ENCODE measurements around the gene ITIH1. TPM values are rescaled to one million over a fixed set of nuclear protein-coding genes. Genes with fewer than 3 reads are reported as not detected.

The ITIH1 gene
- total RNA-seq, 1 donor from 2014 or later = not detected

DNA sequence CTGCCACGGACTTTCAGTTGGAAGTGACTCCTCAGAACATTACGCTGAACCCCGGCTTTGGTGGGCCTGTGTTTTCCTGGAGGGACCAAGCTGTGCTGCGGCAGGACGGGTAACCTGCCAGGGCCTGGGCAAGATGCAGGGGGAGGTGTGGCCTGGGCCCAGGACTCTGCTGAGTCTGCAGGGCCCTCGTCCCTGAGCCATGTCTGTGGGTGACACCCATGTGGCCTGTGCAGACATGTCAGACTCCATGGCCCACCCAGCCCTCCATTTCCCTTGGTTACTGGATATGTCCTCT is 12.3 kb downstream of the ITIH1 start:
- Histone ChIP-seq H3K9ac (ENCODE audit: low read length) (no peak overlapping the region), H3K27me3 (ENCODE audit: insufficient read depth, low read length) (no peaks in the 10 kb centered on the region), H3K4me2 (ENCODE audit: low read length) (no peak overlapping the region), H4K20me1 (ENCODE audit: insufficient read depth, low read length) (no peaks in the 10 kb centered on the region), H2AFZ (ENCODE audit: low read depth, low read length) (no peak overlapping the region), H3K4me1 (ENCODE audit: insufficient read depth, low read length) (no peaks in the 10 kb centered on the region), H3K79me2 (ENCODE audit: insufficient read depth, low read length) (no peaks in the 10 kb centered on the region), H3K4me3 (ENCODE audit: insufficient read depth, low read depth, low read length) (no peak overlapping the region), H3K36me3 (ENCODE audit: insufficient read depth, low read length) (no peaks in the 10 kb centered on the region), H3K27ac (ENCODE audit: low read depth, low read length) (no peak overlapping the region), H3K9me3 (ENCODE audit: insufficient read depth, low read depth, low read length) (no peaks in the 10 kb centered on the region)
- Mint-ChIP-seq H3K4me1 (ENCODE audit: low read depth, unreplicated experiment) (peaks cover 3% of the 10 kb centered on the region), H3K9me3 (ENCODE audit: unreplicated experiment) (peaks cover 2% of the 10 kb centered on the region), H3K36me3 (ENCODE audit: low read depth, unreplicated experiment) (no peaks in the 10 kb centered on the region), H3K27ac (ENCODE audit: unreplicated experiment) (no peak overlapping the region), H3K27me3 (ENCODE audit: low read depth, unreplicated experiment) (peaks cover 39% of the 10 kb centered on the region), H3K4me3 (ENCODE audit: unreplicated experiment) (no peak overlapping the region)
- FAIRE-seq = no peak
- DNase-seq (ENCODE audit: low read depth) = no peak
- TF ChIP-seq, protein P1, sequence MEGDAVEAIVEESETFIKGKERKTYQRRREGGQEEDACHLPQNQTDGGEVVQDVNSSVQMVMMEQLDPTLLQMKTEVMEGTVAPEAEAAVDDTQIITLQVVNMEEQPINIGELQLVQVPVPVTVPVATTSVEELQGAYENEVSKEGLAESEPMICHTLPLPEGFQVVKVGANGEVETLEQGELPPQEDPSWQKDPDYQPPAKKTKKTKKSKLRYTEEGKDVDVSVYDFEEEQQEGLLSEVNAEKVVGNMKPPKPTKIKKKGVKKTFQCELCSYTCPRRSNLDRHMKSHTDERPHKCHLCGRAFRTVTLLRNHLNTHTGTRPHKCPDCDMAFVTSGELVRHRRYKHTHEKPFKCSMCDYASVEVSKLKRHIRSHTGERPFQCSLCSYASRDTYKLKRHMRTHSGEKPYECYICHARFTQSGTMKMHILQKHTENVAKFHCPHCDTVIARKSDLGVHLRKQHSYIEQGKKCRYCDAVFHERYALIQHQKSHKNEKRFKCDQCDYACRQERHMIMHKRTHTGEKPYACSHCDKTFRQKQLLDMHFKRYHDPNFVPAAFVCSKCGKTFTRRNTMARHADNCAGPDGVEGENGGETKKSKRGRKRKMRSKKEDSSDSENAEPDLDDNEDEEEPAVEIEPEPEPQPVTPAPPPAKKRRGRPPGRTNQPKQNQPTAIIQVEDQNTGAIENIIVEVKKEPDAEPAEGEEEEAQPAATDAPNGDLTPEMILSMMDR (IDR thresholded peaks at IDR 0.05; ENCODE audit: insufficient read depth, low read depth, low read length) = no peak
- no peak for TF ChIP-seq EZH2 (IDR thresholded peaks at IDR 0.05; ENCODE audit: insufficient read depth, low read length)

DNA sequence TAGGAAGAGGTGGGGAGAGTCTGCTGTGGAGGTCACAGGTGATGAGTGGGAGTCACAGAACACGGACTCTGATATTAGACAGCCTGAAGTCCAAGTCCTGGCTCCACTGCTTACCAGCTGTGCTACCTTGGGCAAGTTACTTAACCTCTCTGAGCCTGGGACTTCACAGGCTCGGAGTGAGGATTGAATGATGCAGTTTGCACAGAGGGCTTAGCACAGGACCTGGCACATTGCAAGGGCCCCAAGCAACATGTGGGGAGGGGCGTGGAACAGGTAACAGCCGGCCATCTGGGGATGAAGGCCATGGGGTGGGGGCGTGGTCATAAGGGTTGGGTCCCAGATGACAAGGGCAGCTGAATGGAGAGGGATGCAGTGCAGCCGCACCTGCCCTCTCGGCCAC is 12.9 kb downstream of the ITIH1 start:
- Histone ChIP-seq H3K9ac (ENCODE audit: low read length) (no peak overlapping the region), H3K27me3 (ENCODE audit: insufficient read depth, low read length) (no peaks in the 10 kb centered on the region), H2AFZ (ENCODE audit: low read depth, low read length) (no peak overlapping the region), H3K27ac (ENCODE audit: low read depth, low read length) (no peak overlapping the region), H3K4me2 (ENCODE audit: low read length) (no peak overlapping the region), H3K36me3 (ENCODE audit: insufficient read depth, low read length) (no peaks in the 10 kb centered on the region), H3K4me1 (ENCODE audit: insufficient read depth, low read length) (no peaks in the 10 kb centered on the region), H3K79me2 (ENCODE audit: insufficient read depth, low read length) (no peaks in the 10 kb centered on the region), H3K9me3 (ENCODE audit: insufficient read depth, low read depth, low read length) (no peaks in the 10 kb centered on the region), H3K4me3 (ENCODE audit: insufficient read depth, low read depth, low read length) (no peak overlapping the region), H4K20me1 (ENCODE audit: insufficient read depth, low read length) (no peaks in the 10 kb centered on the region)
- Mint-ChIP-seq H3K27me3 (ENCODE audit: low read depth, unreplicated experiment) (peaks cover 33% of the 10 kb centered on the region), H3K9me3 (ENCODE audit: unreplicated experiment) (no peaks in the 10 kb centered on the region), H3K36me3 (ENCODE audit: low read depth, unreplicated experiment) (no peaks in the 10 kb centered on the region), H3K27ac (ENCODE audit: unreplicated experiment) (no peak overlapping the region), H3K4me3 (ENCODE audit: unreplicated experiment) (no peak overlapping the region), H3K4me1 (ENCODE audit: low read depth, unreplicated experiment) (peaks cover 5% of the 10 kb centered on the region)
- TF ChIP-seq, protein P1 (IDR thresholded peaks at IDR 0.05; ENCODE audit: insufficient read depth, low read depth, low read length) = no peak
- TF ChIP-seq EZH2 (IDR thresholded peaks at IDR 0.05; ENCODE audit: insufficient read depth, low read length) = no peak
- no peak for DNase-seq (ENCODE audit: low read depth)
- FAIRE-seq = no peak

DNA sequence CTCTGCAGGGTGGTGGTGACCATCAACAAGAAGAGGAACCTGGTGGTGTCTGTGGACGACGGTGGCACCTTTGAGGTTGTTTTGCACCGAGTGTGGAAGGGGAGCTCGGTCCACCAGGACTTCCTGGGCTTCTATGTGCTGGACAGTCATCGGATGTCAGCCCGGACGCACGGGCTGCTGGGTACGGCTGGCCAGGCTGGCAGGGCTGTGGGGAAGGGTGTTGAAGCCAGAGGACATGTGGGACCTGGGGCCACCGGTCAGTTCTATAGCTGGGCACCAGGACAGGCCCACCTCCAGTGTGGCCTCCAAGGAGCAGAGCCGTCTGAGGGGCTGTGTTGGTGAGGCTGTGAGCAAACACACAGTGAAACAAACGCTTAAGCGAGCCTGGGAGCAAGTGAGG is 13.3 kb downstream of the ITIH1 start:
- Histone ChIP-seq H3K4me1 (ENCODE audit: insufficient read depth, low read length) (no peaks in the 10 kb centered on the region), H3K4me2 (ENCODE audit: low read length) (no peak overlapping the region), H3K27ac (ENCODE audit: low read depth, low read length) (no peak overlapping the region), H3K9me3 (ENCODE audit: insufficient read depth, low read depth, low read length) (no peaks in the 10 kb centered on the region), H3K27me3 (ENCODE audit: insufficient read depth, low read length) (no peaks in the 10 kb centered on the region), H3K36me3 (ENCODE audit: insufficient read depth, low read length) (no peaks in the 10 kb centered on the region), H2AFZ (ENCODE audit: low read depth, low read length) (no peak overlapping the region), H3K9ac (ENCODE audit: low read length) (no peak overlapping the region), H3K4me3 (ENCODE audit: insufficient read depth, low read depth, low read length) (no peak overlapping the region), H4K20me1 (ENCODE audit: insufficient read depth, low read length) (no peaks in the 10 kb centered on the region), H3K79me2 (ENCODE audit: insufficient read depth, low read length) (no peaks in the 10 kb centered on the region)
- Mint-ChIP-seq H3K9me3 (ENCODE audit: unreplicated experiment) (no peaks in the 10 kb centered on the region), H3K36me3 (ENCODE audit: low read depth, unreplicated experiment) (no peaks in the 10 kb centered on the region), H3K4me1 (ENCODE audit: low read depth, unreplicated experiment) (peaks cover 5% of the 10 kb centered on the region), H3K27me3 (ENCODE audit: low read depth, unreplicated experiment) (peaks cover 33% of the 10 kb centered on the region), H3K4me3 (ENCODE audit: unreplicated experiment) (no peak overlapping the region), H3K27ac (ENCODE audit: unreplicated experiment) (no peak overlapping the region)
- no peak for DNase-seq (ENCODE audit: low read depth)
- TF ChIP-seq, protein P1 (IDR thresholded peaks at IDR 0.05; ENCODE audit: insufficient read depth, low read depth, low read length) = no peak
- TF ChIP-seq EZH2 (IDR thresholded peaks at IDR 0.05; ENCODE audit: insufficient read depth, low read length) = no peak
- FAIRE-seq = no peak

All from astrocyte (in vitro differentiated cells and primary cell).